ENCODE data around the gene TOX2.

- TF ChIP-seq POLR2A (IDR thresholded peaks at IDR 0.05) (no peak), CTCF (IDR thresholded peaks at IDR 0.05 in 8 of 11, conservative IDR thresholded peaks at IDR 0.05 in 3 of 11) (no peak), POLR2AphosphoS5 (IDR thresholded peaks at IDR 0.05) (no peak)
These were observed 47.9 kb downstream of the TOX2 start for GRCh38 chr20:43962530-43962929.
